ENCODE results near the gene SOX18. TPM values are rescaled to one million over a fixed set of nuclear protein-coding genes. Genes with fewer than 3 reads are reported as not detected.
A peak's percentile ranks its signal among the peaks of the same experiment; 100 is the strongest.

The SOX18 gene
- total and polyA plus RNA-seq, 2 of the 13 experiments (the other 11 are each of a cell fraction or from before 2014, with no cell fraction given) = 1.6 to 1.9 TPM

DNA sequence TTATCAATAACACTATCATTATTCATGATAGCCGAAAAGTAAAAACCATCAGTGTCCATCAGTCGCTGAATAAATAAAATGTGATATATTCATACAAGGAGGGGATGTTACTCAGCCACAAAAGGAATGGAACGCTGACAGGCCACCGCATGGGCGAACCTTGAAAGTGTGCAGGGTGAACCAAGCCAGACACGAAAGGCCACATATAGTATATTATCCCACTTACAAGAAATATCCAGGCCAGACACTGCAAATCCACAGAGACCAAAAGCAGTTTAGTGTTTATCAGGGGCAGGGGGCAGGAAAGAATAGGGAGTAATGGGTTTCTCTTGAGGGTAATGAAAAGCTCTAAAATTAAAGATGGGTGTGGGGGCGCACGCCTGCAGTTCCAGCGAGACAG, 5.7 kb downstream of the SOX18 start:
- intact Hi-C loops (cut with micrococcal nuclease; ENCODE audit: unreplicated experiment) (no loop called here), in situ Hi-C loops (cut with HindIII; ENCODE audit: extremely low pct_ligation_motif_present, low pct_unique_long_range_greater_than_20kb) (no loop called here)
- FAIRE-seq = peak; percentile 51
- Histone ChIP-seq H3K4me1 (ENCODE audit: insufficient read depth, low read length) (peaks cover 65% of the 10 kb centered on the region), H3K79me2 (ENCODE audit: insufficient read depth, low read length) (peaks cover 3% of the 10 kb centered on the region), H3K9ac (ENCODE audit: insufficient read depth, low read depth, low read length) (no peak overlapping the region), H3K9me3 (ENCODE audit: low read length) (no peaks in the 10 kb centered on the region), H3K27ac (ENCODE audit: extremely low read length, insufficient read depth, low read length) (no peak overlapping the region), H2AFZ (ENCODE audit: low read length) (no peak overlapping the region), H3K27me3 (ENCODE audit: control insufficient read depth in 1 of 2, insufficient read depth in 2 of 2, low read length in 2 of 2) (no peaks in the 10 kb centered on the region), H4K20me1 (ENCODE audit: insufficient read depth, low read length) (no peaks in the 10 kb centered on the region), H3K36me3 (replicated peaks in 1 of 2; ENCODE audit: control insufficient read depth in 1 of 2, insufficient read depth in 2 of 2, low read length in 2 of 2) (no peaks in the 10 kb centered on the region), H3K4me2 (ENCODE audit: low read depth, low read length) (no peak overlapping the region), H3K4me3 (replicated peaks in 1 of 3; ENCODE audit: insufficient read depth in 1 of 3, low read depth in 2 of 3, low read length in 3 of 3) (no peak overlapping the region)
- BruUV-seq (replicated peaks) = no TSS peak
- ChIA-PET CTCF (ENCODE audit: low intra/inter-chr PET ratio, low total read pairs) (no interaction called here), POLR2A (interaction anchor here (0.7 to 10.1 kb wide), 5 partner anchors 8 to 75 kb away, joined by 3 to 252 read pairs (median 12); partner anchors contain the start of genes C20orf204, SAMD10 and SOX18)
- 71% methylated on average over 9 of the region's 9 CpGs for WGBS (ENCODE audit: low lambda C conversion rate)
- ATAC-seq = no peak
- DNase-seq (ENCODE audit: low spot score) = no peak
- no peak for TF ChIP-seq THAP7 (CRISPR knock-in tag; IDR thresholded peaks at IDR 0.05)
- TF ChIP-seq ZSCAN9 (CRISPR knock-in tag; IDR thresholded peaks at IDR 0.05; ENCODE audit: borderline replicate concordance) = no peak
- no peak for TF ChIP-seq STAT5B (CRISPR knock-in tag; IDR thresholded peaks at IDR 0.05)
- no peak for TF ChIP-seq CREB1 (IDR thresholded peaks at IDR 0.05)
- TF ChIP-seq CREB1 (CRISPR knock-in tag; IDR thresholded peaks at IDR 0.05) = no peak
- no peak for TF ChIP-seq ZSCAN12 (CRISPR knock-in tag; IDR thresholded peaks at IDR 0.05)
- TF ChIP-seq BCLAF1 (IDR thresholded peaks at IDR 0.05) = no peak
- no peak for TF ChIP-seq E2F5 (CRISPR knock-in tag; conservative IDR thresholded peaks at IDR 0.05)
- no peak for TF ChIP-seq ARHGAP35 (CRISPR knock-in tag; IDR thresholded peaks at IDR 0.05; ENCODE audit: borderline replicate concordance)
- no peak for TF ChIP-seq ZBTB7B (CRISPR knock-in tag; IDR thresholded peaks at IDR 0.05)
- TF ChIP-seq ZNF552 (CRISPR knock-in tag; IDR thresholded peaks at IDR 0.05; ENCODE audit: borderline replicate concordance) = no peak
- TF ChIP-seq, protein P1, sequence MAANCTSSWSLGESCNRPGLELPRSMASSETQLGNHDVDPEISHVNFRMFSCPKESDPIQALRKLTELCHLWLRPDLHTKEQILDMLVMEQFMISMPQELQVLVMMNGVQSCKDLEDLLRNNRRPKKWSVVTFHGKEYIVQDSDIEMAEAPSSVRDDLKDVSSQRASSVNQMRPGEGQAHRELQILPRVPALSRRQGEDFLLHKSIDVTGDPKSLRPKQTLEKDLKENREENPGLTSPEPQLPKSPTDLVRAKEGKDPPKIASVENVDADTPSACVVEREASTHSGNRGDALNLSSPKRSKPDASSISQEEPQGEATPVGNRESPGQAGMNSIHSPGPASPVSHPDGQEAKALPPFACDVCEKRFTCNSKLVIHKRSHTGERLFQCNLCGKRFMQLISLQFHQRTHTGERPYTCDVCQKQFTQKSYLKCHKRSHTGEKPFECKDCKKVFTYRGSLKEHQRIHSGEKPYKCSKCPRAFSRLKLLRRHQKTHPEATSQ (CRISPR knock-in tag; IDR thresholded peaks at IDR 0.05; ENCODE audit: borderline replicate concordance) = no peak
- TF ChIP-seq STAG1 (CRISPR knock-in tag; IDR thresholded peaks at IDR 0.05) = no peak
- TF ChIP-seq ZUFSP (CRISPR knock-in tag; IDR thresholded peaks at IDR 0.05; ENCODE audit: borderline replicate concordance) = no peak
- no peak for TF ChIP-seq ONECUT2 (CRISPR knock-in tag; IDR thresholded peaks at IDR 0.05)
- TF ChIP-seq KMT2A (CRISPR knock-in tag; IDR thresholded peaks at IDR 0.05) = no peak
- no peak for TF ChIP-seq IKZF4 (CRISPR knock-in tag; IDR thresholded peaks at IDR 0.05; ENCODE audit: borderline replicate concordance, low read depth, not compliant biosample characterization)
- TF ChIP-seq FOXK1 (CRISPR knock-in tag; IDR thresholded peaks at IDR 0.05; ENCODE audit: borderline replicate concordance, low read depth) = no peak

All from HepG2 (cell line).